Pancreas (tissue), 10 donors: ENCODE data around the gene GPR39. TPM values are rescaled to one million over a fixed set of nuclear protein-coding genes. Genes with fewer than 3 reads are reported as not detected.

Source experiments
- ATAC-seq, 4 donors: fragments of 200-7000 bp; cut with Tn5 transposase; one replicate each; pipeline versions ENCODE4 v1.8.0 to v1.9.1; 2020; ENCODE audit warnings: mild to moderate bottlenecking in 4 of 4, moderate library complexity in 4 of 4
- DNase-seq, 6 donors: peaks; one replicate each; pipeline ENCODE4 v3.0.0-alpha.2; 2020
- FAIRE-seq: peaks from 2 replicates; lab custom pipeline; 2012; peaks lifted over from hg19 to GRCh38; lab: Jason Lieb, UNC
- H3K27ac ChIP-seq, 4 donors: fragments of 200-600 bp; sonication (generic); 1 replicate in 3 of 4; 2 replicates in 1 of 4; pipeline versions ENCODE4 v1.5.0 to v1.8.0; 2020
- H3K27me3 ChIP-seq, 4 donors: fragments of 200-600 bp; one replicate each; pipeline ENCODE4 v1.8.0; 2021
- H3K36me3 ChIP-seq, 3 donors: fragments of 200-600 bp; sonication (generic) in 1 of 3; one replicate each; pipeline versions ENCODE4 v1.5.0 to v1.8.0; 2020 to 2021
- H3K4me1 ChIP-seq, 3 donors: fragments of 200-600 bp; one replicate each; pipeline ENCODE4 v1.8.0; 2021
- H3K4me3 ChIP-seq, 4 donors: fragments of 200-600 bp; sonication (generic) in 2 of 4; one replicate each; pipeline versions ENCODE4 v1.5.0 to v1.8.0; 2020 to 2021
- H3K9me3 ChIP-seq, 4 donors: fragments of 200-600 bp; one replicate each; pipeline ENCODE4 v1.8.0; 2021
- CTCF ChIP-seq, 4 donors: fragments of 200-600 bp; sonication (generic) in 3 of 4; IDR thresholded peaks; one replicate each; pipeline versions ENCODE4 v1.5.0 to v1.8.0; 2021; ENCODE audit warnings: antibody characterized with exemption in 4 of 4
- WGBS, 2 donors: extraction: QIAGEN DNeasy Blood & Tissue Kit; methylation state at CpG; one replicate each; pipeline ENCODE4 v1.1.7; 2013; 5-methylcytosine and 5-hydroxymethylcytosine counted together
- intact Hi-C, 3 donors: fragments of 100-400 bp; cut with DNase I; formaldehyde crosslinking; loops; one replicate each; pipeline versions ENCODE4 v1.11.1 to v1.14.2; 2022
- polyA plus RNA-seq, 2 donors: library from polyadenylated mRNA; stranded (reverse); fragments of 200-250 nt; gene quantifications; one replicate each; pipeline ENCODE4 v1.2.3, GENCODE V29; 2013
- total RNA-seq, 6 donors: library from RNA; stranded (reverse); fragmentation: NEBNext Ultra II Directional in 4 of 6; extraction: Animal tissue kit (Norgen Biotek cat#: 25700) in 4 of 6; gene quantifications; one replicate each; pipeline versions ENCODE4 v1.2.1 to v1.2.4, GENCODE V29; 2021 to 2023
- donor health status: healthy with polysubstance abuse.
- donor health status: DM: no; HTN: no; CAD: no; lungs with moderate emphysema.
- donor health status: DM: no; HTN: no; CAD: no.
- donor health status: control.
- donor health status: control.
- donor health status: Bipolar disorder and iron deficiency.
- donor health status: DM: yes; HTN: yes; CAD: no.
- donor health status: DM: no; HTN: no; CAD: no.
- donor health status: DM: no; HTN: no; CAD: no.
- donor health status: DM: yes; HTN: yes; CAD: no.

GPR39 gene
- total and polyA plus RNA-seq, 8 donors, result 2.3 to 8.1 (median 3.9) TPM

DNA sequence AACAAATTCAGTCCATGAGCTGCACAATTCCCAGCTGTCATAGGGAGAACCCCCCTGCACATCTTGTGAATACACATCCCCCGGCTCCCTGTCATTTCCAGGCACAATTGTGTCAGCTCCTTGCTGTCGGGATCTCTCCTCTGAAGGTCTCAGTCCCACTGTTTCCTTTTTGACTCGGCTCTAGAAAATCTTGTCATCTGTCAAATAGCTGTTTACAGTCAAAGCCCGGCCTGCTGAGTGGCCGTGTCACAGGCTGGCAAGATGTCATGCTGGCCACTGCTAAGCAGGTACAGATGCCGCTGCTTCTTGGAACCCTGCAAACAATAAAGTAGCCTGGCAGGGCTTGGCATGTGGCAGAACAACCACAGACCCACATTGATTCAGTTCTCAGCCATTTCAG, 191.7 kb downstream of the GPR39 start:
- intact Hi-C loops, result no loop called here
- Histone ChIP-seq H3K9me3 (no peaks in the 10 kb centered on the region), H3K27me3 (no peaks in the 10 kb centered on the region), H3K4me3 (no peak overlapping the region), H3K4me1 (peaks cover 4 to 15% (median 14%) of the 10 kb centered on the region in 3 donors), H3K27ac (peak overlapping the region in 1 of 4 donors; percentile 23), H3K36me3 (no peaks in the 10 kb centered on the region)
- WGBS, 2 donors, result 23 to 24% methylated on average over 6 of the region's 6 CpGs
- ATAC-seq (peak; percentile 49 to 74 (median 70)), FAIRE-seq (no peak), DNase-seq (no peak)
- TF ChIP-seq CTCF (IDR thresholded peaks at IDR 0.05), result no peak

DNA sequence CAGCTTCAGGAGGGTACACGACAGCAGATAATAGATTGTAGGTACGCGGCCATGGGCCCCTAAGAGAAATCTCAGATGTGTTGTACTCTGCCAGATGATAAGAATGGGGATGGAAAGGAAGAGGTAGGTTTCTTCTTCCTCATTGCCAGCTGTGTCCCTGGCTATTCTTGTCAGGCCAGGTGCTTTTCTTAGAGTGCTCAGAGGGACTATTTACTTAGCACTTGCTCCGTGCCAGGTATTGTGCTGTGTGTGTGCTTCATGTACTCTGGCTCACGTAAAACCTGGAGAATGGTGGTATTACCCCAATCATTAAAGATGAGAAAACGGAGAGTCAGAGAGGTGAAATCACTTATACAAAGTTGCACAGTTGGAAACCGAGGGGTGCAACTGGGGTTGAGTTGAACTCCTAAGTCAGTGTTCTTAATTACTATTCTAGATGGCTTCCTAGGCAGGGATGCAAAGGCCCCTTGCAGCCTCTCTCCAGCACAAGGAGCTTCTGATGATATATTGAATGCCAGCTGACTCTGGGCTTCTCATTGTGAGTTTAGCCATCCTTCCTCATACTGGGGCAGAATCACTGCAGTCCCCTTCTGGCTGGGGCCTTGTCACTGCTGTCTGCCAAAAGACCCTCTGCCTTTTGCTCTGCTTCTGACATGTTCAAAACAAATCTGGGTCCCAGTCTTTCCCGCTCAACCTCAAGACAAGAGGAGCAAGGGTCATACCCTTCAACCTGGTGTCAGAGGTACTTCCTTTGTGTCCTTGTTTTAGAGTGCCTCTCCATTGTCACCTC, 192.7 kb downstream of the GPR39 start:
- Histone ChIP-seq H3K9me3 (no peaks in the 10 kb centered on the region), H3K27ac (peak overlapping the region in 1 of 4 donors; percentile 23), H3K4me3 (no peak overlapping the region), H3K36me3 (no peaks in the 10 kb centered on the region), H3K4me1 (peaks cover 4 to 15% (median 14%) of the 10 kb centered on the region in 3 donors), H3K27me3 (no peaks in the 10 kb centered on the region)
- intact Hi-C loops, result no loop called here
- ATAC-seq (peak; percentile 82 to 96 (median 92)), FAIRE-seq (no peak), DNase-seq (peak in 2 of 6 donors; percentile 25 to 31)
- no peak for TF ChIP-seq CTCF (IDR thresholded peaks at IDR 0.05)
- 32 to 39% methylated on average over 8 of the region's 8 CpGs for WGBS, 2 donors

DNA sequence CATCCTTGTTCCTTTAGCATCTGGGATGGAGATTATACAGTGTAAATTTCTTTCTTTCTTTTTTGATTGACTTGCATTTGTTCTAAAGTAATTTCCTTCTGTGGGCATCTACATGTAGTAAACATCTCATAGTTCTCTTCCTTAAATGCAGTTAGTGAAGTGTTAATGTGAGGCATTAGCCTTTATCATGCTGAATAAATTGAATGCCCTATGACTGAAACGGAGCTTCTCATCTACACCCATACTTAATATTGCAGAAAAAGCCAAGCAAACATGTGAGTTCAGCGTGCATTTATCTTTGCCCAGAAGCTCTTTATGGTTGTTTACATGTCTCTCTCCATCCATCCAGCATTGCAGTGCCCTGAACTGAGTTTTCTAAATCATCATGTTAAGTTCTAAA, 195.1 kb downstream of the GPR39 start:
- DNase-seq (no peak), ATAC-seq (no peak), FAIRE-seq (no peak)
- TF ChIP-seq CTCF (IDR thresholded peaks at IDR 0.05), result no peak
- intact Hi-C loops, result no loop called here
- peaks cover 4 to 17% (median 15%) of the 10 kb centered on the region in 3 donors for H3K4me1 ChIP-seq
- H3K27me3 ChIP-seq, result no peaks in the 10 kb centered on the region
- H3K36me3 ChIP-seq, result no peaks in the 10 kb centered on the region
- WGBS, 2 donors, result 58 to 59% methylated on average over 2 of the region's 2 CpGs
- no peaks in the 10 kb centered on the region for H3K9me3 ChIP-seq
- H3K4me3 ChIP-seq, result no peak overlapping the region
- H3K27ac ChIP-seq, result no peak overlapping the region

GRCh38 chr2:132615329-132616085, 198.9 kb downstream of the GPR39 start:
- no peak for TF ChIP-seq CTCF (IDR thresholded peaks at IDR 0.05)
- Histone ChIP-seq H3K9me3 (no peaks in the 10 kb centered on the region), H3K4me3 (no peak overlapping the region), H3K27ac (peak overlapping the region in 3 of 4 donors; percentile 7 to 33 (median 18)), H3K27me3 (no peaks in the 10 kb centered on the region), H3K4me1 (peaks cover 6 to 13% (median 12%) of the 10 kb centered on the region in 3 donors), H3K36me3 (no peaks in the 10 kb centered on the region)
- FAIRE-seq, result no peak
- intact Hi-C loops, result no loop called here
- 66 to 70% methylated on average over 5 of the region's 5 CpGs for WGBS, 2 donors
- no peak for DNase-seq
- no peak for ATAC-seq
